Right lobe of liver (tissue), 6 donors: ENCODE data around the gene HDAC4. TPM values are rescaled to one million over a fixed set of nuclear protein-coding genes. Genes with fewer than 3 reads are reported as not detected.

Experiments
- ATAC-seq, 4 donors: fragments of 200-7000 bp; cut with Tn5 transposase; one replicate each; pipeline ENCODE4 v1.9.1; 2020; ENCODE audit warnings: mild to moderate bottlenecking in 4 of 4, moderate library complexity in 4 of 4
- DNase-seq, 3 donors: peaks; one replicate each; pipeline ENCODE4 v3.0.0-alpha.2; 2020
- H3K27ac ChIP-seq, 3 donors: fragments of 200-600 bp; one replicate each; pipeline ENCODE4 v1.8.0; 2022
- H3K27me3 ChIP-seq, 2 donors: fragments of 200-600 bp; one replicate each; pipeline ENCODE4 v1.8.0; 2022
- H3K36me3 ChIP-seq, 4 donors: fragments of 200-600 bp; sonication (generic) in 1 of 4; one replicate each; pipeline versions ENCODE4 v1.5.1 to v1.8.0; 2017 to 2022; ENCODE audit warnings: control low read depth in 1 of 4
- H3K4me1 ChIP-seq, 4 donors: fragments of 200-600 bp; sonication (generic) in 1 of 4; one replicate each; pipeline versions ENCODE4 v1.5.1 to v1.8.0; 2017 to 2022; ENCODE audit warnings: control low read depth in 1 of 4
- H3K4me3 ChIP-seq, 3 donors: fragments of 200-600 bp; one replicate each; pipeline ENCODE4 v1.8.0; 2022
- H3K9me3 ChIP-seq, 4 donors: fragments of 200-600 bp; sonication (generic) in 1 of 4; one replicate each; pipeline versions ENCODE4 v1.5.1 to v1.8.0; 2017 to 2022; ENCODE audit warnings: control low read depth in 1 of 4
- CTCF ChIP-seq, 4 donors: fragments of 200-600 bp in 3 of 4; fragments of 450-650 bp in 1 of 4; IDR thresholded peaks; one replicate each; pipeline versions ENCODE4 v1.5.1 to v1.8.0; 2016 to 2022; ENCODE audit warnings: antibody characterized with exemption in 4 of 4, mild to moderate bottlenecking in 2 of 4
- POLR2A ChIP-seq: fragments of 450-650 bp; IDR thresholded peaks from one replicate; pipeline ENCODE4 v1.6.1; 2017; ENCODE audit warnings: antibody characterized with exemption, mild to moderate bottlenecking
- WGBS: methylation state at CpG from one replicate; pipeline ENCODE4 v1.1.6; 2018; ENCODE audit warnings: low coverage, low lambda C conversion rate; ENCODE audit not compliant: insufficient coverage; ENCODE audit errors: missing lambda C conversion rate; 5-methylcytosine and 5-hydroxymethylcytosine counted together
- intact Hi-C, 2 donors: fragments of 100-400 bp; cut with DNase I; formaldehyde crosslinking; loops; one replicate each; pipeline versions ENCODE4 v1.11.2 to v1.14.1; 2022
- total RNA-seq, 6 experiments: library from RNA; depleted of rRNA in 2 of 6; stranded (reverse); fragments of >200 nt in 2 of 6; fragmentation: NEBNext Ultra II Directional in 3 of 6; extraction: Animal tissue kit (Norgen Biotek cat#: 25700) in 3 of 6; gene quantifications; one replicate each; pipeline versions ENCODE4 v1.1.0 to v1.2.4, GENCODE V29; 2016 to 2023
- donor health status: DM: no; HTN: yes; CAD: no.
- donor health status: DM: no; HTN: no; CAD: no.
- donor health status: DM: no; HTN: no; CAD: no.
- donor health status: DM: no; HTN: yes; CAD: no.
- donor health status: DM: no; HTN: yes; CAD: no.

The HDAC4 gene
- total RNA-seq, 6 experiments from 2014 or later, result 8.9 to 22.4 (median 14.7) TPM

- Histone ChIP-seq H3K36me3 (no peaks in the 10 kb centered on the region), H3K27ac (no peak overlapping the region), H3K9me3 (no peaks in the 10 kb centered on the region), H3K4me3 (no peak overlapping the region), H3K4me1 (no peaks in the 10 kb centered on the region), H3K27me3 (no peaks in the 10 kb centered on the region)
- TF ChIP-seq POLR2A (no peak), CTCF (IDR thresholded peaks at IDR 0.05) (no peak)
- intact Hi-C loops, result no loop called here
- WGBS, result 34% methylated on average over 3 of the region's 8 CpGs
- ATAC-seq, result no peak
- DNase-seq, result peak in 1 of 3 donors; percentile 37
Observed at GRCh38 chr2:239411549-239412319, 10.9 kb upstream of the HDAC4 start.

GRCh38 chr2:239411117-239411516 is 10.3 kb upstream of the HDAC4 start:
- DNase-seq (peak in 1 of 3 donors; percentile 19), ATAC-seq (no peak)
- Histone ChIP-seq H3K27ac (no peak overlapping the region), H3K36me3 (no peaks in the 10 kb centered on the region), H3K4me3 (no peak overlapping the region), H3K4me1 (no peaks in the 10 kb centered on the region), H3K9me3 (no peaks in the 10 kb centered on the region), H3K27me3 (no peaks in the 10 kb centered on the region)
- WGBS, result 60% methylated on average over 5 of the region's 5 CpGs
- TF ChIP-seq POLR2A, result no peak
- TF ChIP-seq CTCF (IDR thresholded peaks at IDR 0.05), result no peak
- intact Hi-C loops, result no loop called here

- Histone ChIP-seq H3K4me3 (no peak overlapping the region), H3K9me3 (no peaks in the 10 kb centered on the region), H3K27ac (no peak overlapping the region), H3K4me1 (no peaks in the 10 kb centered on the region), H3K27me3 (no peaks in the 10 kb centered on the region), H3K36me3 (no peaks in the 10 kb centered on the region)
- intact Hi-C loops, result no loop called here
- 64% methylated on average over 4 of the region's 6 CpGs for WGBS
- ATAC-seq, result no peak
- peak in 1 of 3 donors; percentile 23 for DNase-seq
- no peak for TF ChIP-seq CTCF (IDR thresholded peaks at IDR 0.05)
- TF ChIP-seq POLR2A, result no peak
Observed at GRCh38 chr2:239409976-239410375, 9.2 kb upstream of the HDAC4 start.

- intact Hi-C loops, result no loop called here
- 79% methylated on average over 11 of the region's 13 CpGs for WGBS
- peak in 1 of 3 donors; percentile 38 for DNase-seq
- H3K27ac ChIP-seq, result no peak overlapping the region
- H3K36me3 ChIP-seq, result no peaks in the 10 kb centered on the region
- no peak overlapping the region for H3K4me3 ChIP-seq
- no peaks in the 10 kb centered on the region for H3K4me1 ChIP-seq
- no peaks in the 10 kb centered on the region for H3K27me3 ChIP-seq
- no peak for TF ChIP-seq CTCF (IDR thresholded peaks at IDR 0.05)
- TF ChIP-seq POLR2A, result no peak
- no peaks in the 10 kb centered on the region for H3K9me3 ChIP-seq
- peak in 1 of 4 donors; percentile 24 for ATAC-seq
Observed at GRCh38 chr2:239407112-239407511, 6.3 kb upstream of the HDAC4 start.
